ENCODE measurements around the gene FCHSD2.
"Not testable (repeated sequence)": the region's sequence is repeated elsewhere in the genome, so short reads cannot be mapped to it uniquely, and the experiment has no call there.

The FCHSD2 gene

GRCh38 chr11:73147771-73148681 lies 5.9 kb upstream of the FCHSD2 start:
- no peak for DNase-seq

- no peak for DNase-seq
Measured at GRCh38 chr11:73145986-73146575, 4.0 kb upstream of the FCHSD2 start.

GRCh38 chr11:73143126-73143838 lies 1.2 kb upstream of the FCHSD2 start:
- DNase-seq, result peak; percentile 53

- DNase-seq, result peak; percentile 25
Measured at GRCh38 chr11:73141309-73142127, 600 bp downstream of the FCHSD2 start.

- DNase-seq, result no peak
Measured at GRCh38 chr11:73141031-73141308, 1.1 kb downstream of the FCHSD2 start.

GRCh38 chr11:73140213-73141030 lies 1.7 kb downstream of the FCHSD2 start:
- DNase-seq, result no peak

- DNase-seq, result no peak
Measured at GRCh38 chr11:73139476-73140198, 2.5 kb downstream of the FCHSD2 start.

- DNase-seq, result no peak
Measured at GRCh38 chr11:73137944-73138274, 4.2 kb downstream of the FCHSD2 start.

GRCh38 chr11:73137262-73137943 lies 4.7 kb downstream of the FCHSD2 start:
- DNase-seq, result no peak

GRCh38 chr11:73136722-73137121 lies 5.4 kb downstream of the FCHSD2 start:
- DNase-seq, result not testable (repeated sequence)

- DNase-seq, result no peak
Measured at GRCh38 chr11:73135346-73136284, 6.5 kb downstream of the FCHSD2 start.

GRCh38 chr11:73132349-73132748 lies 9.8 kb downstream of the FCHSD2 start:
- DNase-seq, result not testable (repeated sequence)

GRCh38 chr11:73130181-73130580 lies 11.9 kb downstream of the FCHSD2 start:
- DNase-seq, result no peak

GRCh38 chr11:73129198-73129597 lies 12.9 kb downstream of the FCHSD2 start:
- DNase-seq, result no peak

GRCh38 chr11:73126804-73127480 lies 15.2 kb downstream of the FCHSD2 start:
- DNase-seq, result no peak

GRCh38 chr11:73124800-73125199 lies 17.3 kb downstream of the FCHSD2 start:
- DNase-seq, result no peak

- not testable (repeated sequence) for DNase-seq
Measured at GRCh38 chr11:73123892-73124291, 18.2 kb downstream of the FCHSD2 start.

GRCh38 chr11:73121692-73122091 lies 20.4 kb downstream of the FCHSD2 start:
- DNase-seq, result no peak

- DNase-seq, result no peak
Measured at GRCh38 chr11:73117071-73117470, 25.0 kb downstream of the FCHSD2 start.
